Measurements from ENCODE around the gene IKZF1.

The IKZF1 gene

GRCh38 chr7:50306494-50307367 is 2.2 kb downstream of the IKZF1 start:
- FAIRE-seq (peak; percentile 21), DNase-seq (ENCODE audit: extremely low spot score, insufficient read length, low read depth) (no peak)

DNA sequence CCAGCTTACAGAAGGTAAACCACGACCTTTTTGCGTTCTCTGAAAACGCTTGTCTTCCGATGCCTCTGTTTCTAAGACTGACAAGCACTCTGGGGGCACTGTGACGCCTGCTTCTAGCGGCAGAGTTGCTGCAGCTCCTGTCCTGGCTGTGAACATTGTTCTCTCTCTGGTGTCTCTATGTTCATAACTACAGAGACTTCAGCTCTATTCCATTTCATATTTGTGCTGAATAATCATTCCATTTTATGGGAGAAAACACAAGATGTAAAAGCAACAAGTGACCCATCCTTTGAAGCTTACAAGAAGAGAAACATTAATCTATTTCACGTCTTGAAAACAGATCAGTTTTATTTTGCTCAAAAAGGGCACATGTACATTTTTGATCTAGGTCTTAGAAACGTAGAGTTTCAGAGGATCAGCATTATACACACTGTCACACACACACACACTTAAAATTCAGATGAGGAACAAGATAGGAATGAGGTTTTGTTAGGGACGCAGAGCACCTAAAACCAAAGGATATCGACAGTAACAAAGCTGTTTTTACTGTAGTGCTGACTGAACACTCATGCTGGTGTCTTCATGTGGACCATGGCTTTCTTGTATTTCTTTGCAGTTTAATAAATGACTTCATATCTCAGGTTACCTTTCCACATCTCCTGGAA is 3.0 kb downstream of the IKZF1 start:
- FAIRE-seq, result peak; percentile 90

DNA sequence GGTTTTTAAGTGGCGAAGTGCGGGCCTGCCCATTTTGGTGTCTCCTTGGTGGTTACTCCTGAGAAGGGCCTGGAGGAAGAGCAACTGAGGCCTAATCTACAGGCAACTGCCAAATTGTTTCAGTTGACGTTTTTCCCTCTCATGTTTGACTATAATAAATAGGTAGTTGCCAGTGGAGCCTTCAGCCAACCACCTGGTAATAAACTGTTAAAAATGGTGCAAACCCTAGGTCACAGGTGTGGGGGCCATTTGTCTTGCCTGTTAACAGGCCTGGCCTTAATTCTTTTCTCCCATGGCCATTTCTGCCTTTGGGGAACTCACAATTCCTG is 3.7 kb downstream of the IKZF1 start:
- no peak for FAIRE-seq

More for the DNA sequence above, 3.0 kb downstream of the IKZF1 start:
- DNase-seq (ENCODE audit: extremely low spot score, insufficient read length, low read depth), result no peak

GRCh38 chr7:50308532-50309385 is 4.2 kb downstream of the IKZF1 start:
- DNase-seq (ENCODE audit: extremely low spot score, insufficient read length, low read depth), result no peak
- FAIRE-seq, result no peak

More for the DNA sequence above, 3.7 kb downstream of the IKZF1 start:
- DNase-seq (ENCODE audit: extremely low spot score, insufficient read length, low read depth), result no peak

DNA sequence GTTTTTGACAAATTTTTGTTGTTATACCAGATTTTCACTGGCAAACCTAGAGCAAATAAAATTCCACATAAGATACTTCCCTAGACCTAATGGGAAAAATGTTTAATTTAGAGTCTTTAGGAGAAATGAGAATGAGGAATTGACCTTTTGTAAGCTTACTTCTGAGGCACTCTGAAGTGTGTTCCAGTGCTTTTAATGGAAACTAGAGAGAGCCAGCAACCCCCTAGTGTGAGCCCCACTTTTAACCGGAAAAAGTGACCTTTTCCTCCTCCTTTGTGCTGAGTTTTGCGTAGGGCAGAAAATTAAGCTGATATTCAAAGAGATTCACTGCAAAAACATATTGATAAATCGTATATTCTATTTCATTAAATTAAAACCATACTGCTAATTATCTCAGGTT is 5.2 kb downstream of the IKZF1 start:
- no peak for DNase-seq (ENCODE audit: extremely low spot score, insufficient read length, low read depth)
- no peak for FAIRE-seq

- FAIRE-seq (peak; percentile 73), DNase-seq (ENCODE audit: extremely low spot score, insufficient read length, low read depth) (no peak)
Observed at GRCh38 chr7:50310361-50310760, 5.8 kb downstream of the IKZF1 start.

- peak; percentile 41 for FAIRE-seq
- DNase-seq (ENCODE audit: extremely low spot score, insufficient read length, low read depth), result no peak
Observed at GRCh38 chr7:50310956-50311355, 6.4 kb downstream of the IKZF1 start.

- DNase-seq (ENCODE audit: extremely low spot score, insufficient read length, low read depth) (no peak), FAIRE-seq (peak; percentile 84)
Observed at GRCh38 chr7:50312250-50313162, 8.0 kb downstream of the IKZF1 start.

DNA sequence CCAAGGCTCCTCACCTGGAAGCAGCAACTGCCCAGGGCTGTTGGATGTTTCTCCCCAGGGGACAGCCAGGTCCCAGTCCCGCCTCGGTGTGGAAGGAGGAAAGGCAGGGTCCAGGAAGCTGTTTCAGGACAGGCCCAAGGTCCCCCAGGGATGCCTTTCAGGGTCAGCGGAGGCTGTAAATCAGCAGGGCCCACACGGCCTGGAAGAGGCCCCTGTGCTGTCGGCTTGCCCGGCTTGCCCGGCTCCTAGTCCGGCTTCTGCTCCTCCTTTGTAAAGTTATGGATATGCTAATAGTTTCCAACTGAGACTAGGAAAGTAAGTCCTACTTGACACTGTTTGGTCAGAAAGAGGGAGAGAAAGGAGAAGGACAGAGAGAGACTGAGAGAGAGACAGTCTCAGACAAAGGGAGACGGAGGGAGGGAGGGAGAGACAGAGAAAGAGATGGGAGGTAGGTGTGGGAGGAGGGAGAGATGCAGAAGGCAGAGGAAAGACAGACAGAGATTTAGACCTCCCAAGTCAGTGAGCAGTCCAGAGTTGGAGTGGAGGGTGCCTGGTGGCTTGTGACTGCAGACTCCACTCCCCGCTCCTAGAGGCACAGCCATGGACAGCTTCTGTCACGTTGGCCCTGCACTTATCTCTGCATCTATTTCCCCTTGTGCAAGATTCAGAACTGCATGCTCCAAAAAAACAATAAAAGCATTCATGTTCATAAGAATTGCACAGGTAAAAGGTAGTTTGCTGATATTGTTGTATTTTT is 10.5 kb downstream of the IKZF1 start:
- no peak for DNase-seq (ENCODE audit: extremely low spot score, insufficient read length, low read depth)
- peak; percentile 35 for FAIRE-seq

- FAIRE-seq (peak; percentile 86), DNase-seq (ENCODE audit: extremely low spot score, insufficient read length, low read depth) (no peak)
Observed at GRCh38 chr7:50315739-50316671, 11.5 kb downstream of the IKZF1 start.

GRCh38 chr7:50317221-50317678 is 12.7 kb downstream of the IKZF1 start:
- DNase-seq (ENCODE audit: extremely low spot score, insufficient read length, low read depth), result no peak
- peak; percentile 88 for FAIRE-seq

- DNase-seq (ENCODE audit: extremely low spot score, insufficient read length, low read depth) (no peak), FAIRE-seq (peak; percentile 24)
Observed at GRCh38 chr7:50317697-50318669, 13.5 kb downstream of the IKZF1 start.

- FAIRE-seq, result peak; percentile 66
- no peak for DNase-seq (ENCODE audit: extremely low spot score, insufficient read length, low read depth)
Observed at GRCh38 chr7:50321487-50322067, 17.1 kb downstream of the IKZF1 start.

GRCh38 chr7:50324113-50324512 is 19.6 kb downstream of the IKZF1 start:
- peak; percentile 9 for FAIRE-seq
- DNase-seq (ENCODE audit: extremely low spot score, insufficient read length, low read depth), result no peak

DNA sequence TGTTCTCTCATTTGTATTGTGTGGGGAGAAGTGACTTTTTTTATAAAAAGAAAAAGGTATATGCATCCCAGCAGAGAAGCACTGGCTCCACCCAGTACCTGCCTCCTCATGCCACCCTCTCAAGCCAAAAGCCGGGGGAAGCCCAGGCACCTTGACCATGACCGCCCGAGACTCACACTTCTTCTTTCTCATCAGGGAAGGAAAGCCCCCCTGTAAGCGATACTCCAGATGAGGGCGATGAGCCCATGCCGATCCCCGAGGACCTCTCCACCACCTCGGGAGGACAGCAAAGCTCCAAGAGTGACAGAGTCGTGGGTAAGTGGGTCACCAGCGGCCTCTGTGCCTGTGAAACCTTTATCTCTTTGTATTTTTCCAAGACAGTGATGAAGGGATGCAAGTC is 22.9 kb downstream of the IKZF1 start:
- DNase-seq (ENCODE audit: extremely low spot score, insufficient read length, low read depth) (no peak), FAIRE-seq (peak; percentile 84)

GRCh38 chr7:50329775-50330174 is 25.3 kb downstream of the IKZF1 start:
- no peak for DNase-seq (ENCODE audit: extremely low spot score, insufficient read length, low read depth)
- FAIRE-seq, result no peak
